Parathyroid adenoma (tissue), 2 donors: ENCODE results near the gene SPP2.

Experiments used
- H2AFZ ChIP-seq: fragments of 300-600 bp; sonication (generic); one replicate; pipeline ENCODE4 v1.7.0; 2017; ENCODE audit warnings: antibody characterized with exemption, mild to moderate bottlenecking
- H3K27ac ChIP-seq: fragments of 300-600 bp; sonication (generic); one replicate; pipeline ENCODE4 v1.7.0; 2017
- H3K27me3 ChIP-seq: fragments of 300-600 bp; sonication (generic); one replicate; pipeline ENCODE4 v1.7.0; 2017; ENCODE audit warnings: low read length; ENCODE audit not compliant: control insufficient read depth, insufficient read depth
- H3K36me3 ChIP-seq: fragments of 300-600 bp; sonication (generic); one replicate; pipeline ENCODE4 v1.7.0; 2017; ENCODE audit warnings: low read length; ENCODE audit not compliant: control insufficient read depth, insufficient read depth
- H3K4me1 ChIP-seq: fragments of 300-600 bp; sonication (generic); one replicate; pipeline ENCODE4 v1.7.0; 2017; ENCODE audit warnings: control low read depth
- H3K4me2 ChIP-seq: fragments of 300-600 bp; sonication (generic); one replicate; pipeline ENCODE4 v1.7.0; 2017; ENCODE audit warnings: low read length
- H3K4me3 ChIP-seq: fragments of 300-600 bp; sonication (generic); one replicate; pipeline ENCODE4 v1.7.0; 2017; ENCODE audit warnings: low read depth, low read length
- H3K79me2 ChIP-seq: fragments of 300-600 bp; sonication (generic); one replicate; pipeline ENCODE4 v1.7.0; 2017; ENCODE audit warnings: control low read depth
- H3K9ac ChIP-seq: fragments of 300-600 bp; sonication (generic); one replicate; pipeline ENCODE4 v1.7.0; 2017; ENCODE audit warnings: mild to moderate bottlenecking
- H3K9me3 ChIP-seq: fragments of 300-600 bp; sonication (generic); one replicate; pipeline ENCODE4 v1.7.0; 2017; ENCODE audit warnings: low read length; ENCODE audit not compliant: control insufficient read depth
- CTCF ChIP-seq: fragments of 300-600 bp; sonication (generic); IDR thresholded peaks from one replicate; pipeline ENCODE4 v1.7.0; 2017; ENCODE audit warnings: antibody characterized with exemption, mild to moderate bottlenecking
- donor health status: primary hyperparathyroidism.

Gene SPP2

GRCh38 chr2:234081970-234082822 is 31.7 kb downstream of the SPP2 start:
- Histone ChIP-seq H3K4me3 (no peak overlapping the region), H3K9ac (no peak overlapping the region), H3K4me1 (no peaks in the 10 kb centered on the region), H3K27ac (no peak overlapping the region), H3K9me3 (no peaks in the 10 kb centered on the region), H3K4me2 (peak overlapping the region; percentile 48), H3K27me3 (no peaks in the 10 kb centered on the region), H3K36me3 (no peaks in the 10 kb centered on the region), H3K79me2 (no peaks in the 10 kb centered on the region), H2AFZ (no peak overlapping the region)
- TF ChIP-seq CTCF = no peak

GRCh38 chr2:234083572-234084348 is 33.3 kb downstream of the SPP2 start:
- Histone ChIP-seq H3K27ac (no peak overlapping the region), H3K36me3 (no peaks in the 10 kb centered on the region), H3K27me3 (no peaks in the 10 kb centered on the region), H3K9ac (no peak overlapping the region), H3K4me3 (no peak overlapping the region), H2AFZ (no peak overlapping the region), H3K4me2 (no peak overlapping the region), H3K79me2 (no peaks in the 10 kb centered on the region), H3K4me1 (no peaks in the 10 kb centered on the region), H3K9me3 (no peaks in the 10 kb centered on the region)
- TF ChIP-seq CTCF = no peak

- Histone ChIP-seq H3K36me3 (no peaks in the 10 kb centered on the region), H3K27ac (no peak overlapping the region), H3K9me3 (no peaks in the 10 kb centered on the region), H3K27me3 (no peaks in the 10 kb centered on the region), H3K9ac (no peak overlapping the region), H3K79me2 (no peaks in the 10 kb centered on the region), H2AFZ (peak overlapping the region; percentile 48), H3K4me2 (peak overlapping the region; percentile 27), H3K4me3 (no peak overlapping the region), H3K4me1 (peaks cover 11% of the 10 kb centered on the region)
- no peak for TF ChIP-seq CTCF
These were observed 41.0 kb downstream of the SPP2 start for GRCh38 chr2:234091432-234091879.

- Histone ChIP-seq H3K9me3 (no peaks in the 10 kb centered on the region), H3K79me2 (no peaks in the 10 kb centered on the region), H3K36me3 (no peaks in the 10 kb centered on the region), H3K4me2 (peak overlapping the region; percentile 27), H3K4me1 (peaks cover 11% of the 10 kb centered on the region), H3K4me3 (no peak overlapping the region), H3K27me3 (no peaks in the 10 kb centered on the region), H2AFZ (peak overlapping the region; percentile 48), H3K27ac (no peak overlapping the region), H3K9ac (no peak overlapping the region)
- no peak for TF ChIP-seq CTCF
These were observed 41.4 kb downstream of the SPP2 start for GRCh38 chr2:234091883-234092282.
